ENCODE data around the gene FAM20A.

- no peak for TF ChIP-seq EZH2 (IDR thresholded peaks at IDR 0.05; ENCODE audit: borderline replicate concordance, low read depth, low read length, severe bottlenecking)
- TF ChIP-seq, protein P1, sequence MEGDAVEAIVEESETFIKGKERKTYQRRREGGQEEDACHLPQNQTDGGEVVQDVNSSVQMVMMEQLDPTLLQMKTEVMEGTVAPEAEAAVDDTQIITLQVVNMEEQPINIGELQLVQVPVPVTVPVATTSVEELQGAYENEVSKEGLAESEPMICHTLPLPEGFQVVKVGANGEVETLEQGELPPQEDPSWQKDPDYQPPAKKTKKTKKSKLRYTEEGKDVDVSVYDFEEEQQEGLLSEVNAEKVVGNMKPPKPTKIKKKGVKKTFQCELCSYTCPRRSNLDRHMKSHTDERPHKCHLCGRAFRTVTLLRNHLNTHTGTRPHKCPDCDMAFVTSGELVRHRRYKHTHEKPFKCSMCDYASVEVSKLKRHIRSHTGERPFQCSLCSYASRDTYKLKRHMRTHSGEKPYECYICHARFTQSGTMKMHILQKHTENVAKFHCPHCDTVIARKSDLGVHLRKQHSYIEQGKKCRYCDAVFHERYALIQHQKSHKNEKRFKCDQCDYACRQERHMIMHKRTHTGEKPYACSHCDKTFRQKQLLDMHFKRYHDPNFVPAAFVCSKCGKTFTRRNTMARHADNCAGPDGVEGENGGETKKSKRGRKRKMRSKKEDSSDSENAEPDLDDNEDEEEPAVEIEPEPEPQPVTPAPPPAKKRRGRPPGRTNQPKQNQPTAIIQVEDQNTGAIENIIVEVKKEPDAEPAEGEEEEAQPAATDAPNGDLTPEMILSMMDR (IDR thresholded peaks at IDR 0.05; ENCODE audit: borderline replicate concordance, extremely low read depth, low read length, poor library complexity, severe bottlenecking): no peak
Observed at GRCh38 chr17:68628576-68628957, 27.4 kb upstream of the FAM20A start.

All from DND-41 (cell line).